DND-41 (cell line): Measurements from ENCODE around the gene CKLF.

Source experiments
- CTCF ChIP-seq: IDR thresholded peaks from 2 replicates; pipeline ENCODE4 v1.5.1; 2012; ENCODE audit warnings: borderline replicate concordance, low read length, moderate library complexity, mild to moderate bottlenecking; ENCODE audit not compliant: poor library complexity, severe bottlenecking; ENCODE audit errors: extremely low read depth
- EZH2 ChIP-seq: IDR thresholded peaks from 3 replicates; pipeline ENCODE4 v1.6.1; 2012; ENCODE audit warnings: borderline replicate concordance, low read depth, mild to moderate bottlenecking, moderate library complexity, low read length, inconsistent platforms; ENCODE audit not compliant: severe bottlenecking

- TF ChIP-seq EZH2, result no peak
- TF ChIP-seq CTCF, result no peak
Observed at GRCh38 chr16:66614161-66614802, 61.9 kb downstream of the CKLF start.
